Measurements from ENCODE around the gene NCOA7. TPM values are rescaled to one million over a fixed set of nuclear protein-coding genes. Genes with fewer than 3 reads are reported as not detected.

NCOA7 gene
- total RNA-seq, 1 experiment from 2014 or later = 14.4 TPM

GRCh38 chr6:125749865-125750691 is 40.7 kb upstream of the NCOA7 start:
- Mint-ChIP-seq H3K4me1 (peaks cover 67% of the 10 kb centered on the region), H3K36me3 (peaks cover 7% of the 10 kb centered on the region), H3K27me3 (ENCODE audit: low read depth) (peaks cover 28% of the 10 kb centered on the region), H3K9me3 (no peaks in the 10 kb centered on the region), H3K4me3 (peak overlapping the region; percentile 95), H3K27ac (peak overlapping the region; percentile 74)
- TF ChIP-seq IRF2 (CRISPR knock-in tag; IDR thresholded peaks at IDR 0.05; ENCODE audit: borderline replicate concordance, low read depth) = no peak
- TF ChIP-seq USF2 (CRISPR knock-in tag; IDR thresholded peaks at IDR 0.05) = 0 out of 2 replicates have a peak, but pooled peaks have one; percentile 2
- TF ChIP-seq FOXK1 (CRISPR knock-in tag; IDR thresholded peaks at IDR 0.05) = peak; percentile 8; the same call in 1 of the 2 replicates
- no peak for TF ChIP-seq ZNF263 (CRISPR knock-in tag; IDR thresholded peaks at IDR 0.05; ENCODE audit: low read depth)
- no peak for TF ChIP-seq E2F1 (CRISPR knock-in tag; IDR thresholded peaks at IDR 0.05)
- TF ChIP-seq ZNF671 (CRISPR knock-in tag; IDR thresholded peaks at IDR 0.05) = no peak
- 0 out of 2 replicates have a peak, but pooled peaks have one; percentile 53 for TF ChIP-seq NFE2L1 (CRISPR knock-in tag; IDR thresholded peaks at IDR 0.05)
- TF ChIP-seq SMAD3 (CRISPR knock-in tag; IDR thresholded peaks at IDR 0.05; ENCODE audit: borderline replicate concordance) = peak; percentile 48; the same call in 1 of the 2 replicates
- peak; percentile 35; the same call in 1 of the 2 replicates for TF ChIP-seq ARID4B (CRISPR knock-in tag; IDR thresholded peaks at IDR 0.05; ENCODE audit: borderline replicate concordance)
- DNase-seq (ENCODE audit: low spot score) (peak; percentile 34), ATAC-seq (peak; percentile 1)
- ChIA-PET CTCF (interaction anchor here (1.2 kb wide), 2 partner anchors 9 to 40 kb away, joined by 3 read pairs; no protein-coding TSS in a partner anchor), POLR2A (interaction anchor here (1.0 kb wide), 1 partner anchor 49 kb away, joined by 3 read pairs; no protein-coding TSS in a partner anchor)

GRCh38 chr6:125750692-125751333 is 39.9 kb upstream of the NCOA7 start:
- H3K27ac Mint-ChIP-seq = peak overlapping the region; percentile 81

More at GRCh38 chr6:125750692-125751333, 39.9 kb upstream of the NCOA7 start:
- ChIA-PET CTCF (interaction anchor here (0.7 to 1.4 kb wide), 2 partner anchors 281 to 439 kb away, joined by 3 read pairs; no protein-coding TSS in a partner anchor), POLR2A (no interaction called here)
- DNase-seq (ENCODE audit: low spot score) (no peak), ATAC-seq (no peak)
- Mint-ChIP-seq H3K4me1 (peaks cover 67% of the 10 kb centered on the region), H3K4me3 (peak overlapping the region; percentile 95), H3K9me3 (no peaks in the 10 kb centered on the region), H3K36me3 (peaks cover 15% of the 10 kb centered on the region), H3K27me3 (ENCODE audit: low read depth) (peaks cover 28% of the 10 kb centered on the region)
- TF ChIP-seq ATF3 (CRISPR knock-in tag; conservative IDR thresholded peaks at IDR 0.05) (no peak), GRHL2 (CRISPR knock-in tag; IDR thresholded peaks at IDR 0.05; ENCODE audit: insufficient replicate concordance, severe bottlenecking) (no peak), NR3C1 (CRISPR knock-in tag; conservative IDR thresholded peaks at IDR 0.05; ENCODE audit: low read depth) (no peak), MYBL2 (CRISPR knock-in tag; IDR thresholded peaks at IDR 0.05) (no peak), ZBTB43 (CRISPR knock-in tag; IDR thresholded peaks at IDR 0.05) (no peak), E2F4 (CRISPR knock-in tag; IDR thresholded peaks at IDR 0.05; ENCODE audit: borderline replicate concordance, low read depth) (no peak), STAT6 (CRISPR knock-in tag; conservative IDR thresholded peaks at IDR 0.05; ENCODE audit: low read depth) (no peak)
